Heart left ventricle (tissue), 13 donors: ENCODE measurements around the gene GNB1L.

Source experiments
- CTCF ChIP-seq, 12 donors: fragments of 200-600 bp; sonication (generic) in 4 of 12; IDR thresholded peaks; one replicate each; pipeline versions ENCODE4 v1.5.0 to v1.8.0; 2018 to 2022; ENCODE audit warnings: antibody characterized with exemption in 12 of 12, mild to moderate bottlenecking in 5 of 12
- POLR2A ChIP-seq, 2 donors: fragments of 450-650 bp; IDR thresholded peaks; one replicate each; pipeline ENCODE4 v1.6.1; 2017; ENCODE audit warnings: antibody characterized with exemption in 2 of 2, mild to moderate bottlenecking in 2 of 2, moderate library complexity in 2 of 2
- donor health status: ischemic (EF 13 %, LVEDD 7.1; RV severe dilation, severe dysfunction).
- donor health status: DM: no; HTN: yes; CAD: no.
- donor health status: DM: no; HTN: no; CAD: no.
- donor health status: ischemic (EF 25% LVEDD 6.9; RV normal size, moderate dysfunction).
- donor health status: ischemic (EF 25% LVEDD 5.7; RV mildly dilated, moderate dysfunction).
- donor health status: ischemic (EF 35%, LVEDD 5.7; RV mildly dilated, moderate dysfunction).
- donor health status: nonischemic (EF 11% LVEDD 7.7; RV severe dilation, severe dysfunction).
- donor health status: DM: yes; HTN: yes; CAD: no.
- donor health status: PGD.
- donor health status: ischemic (EF 29% LVEDD 5.4; RV normal size, mild dysfunction).
- donor health status: nonischemic (EF 23%, LVEDD 6.1; RV moderate dilation, normal function).

GRCh38 chr22:19842393-19843106 lies 12.1 kb downstream of the GNB1L start:
- TF ChIP-seq CTCF (IDR thresholded peaks at IDR 0.05), result no peak
- no peak for TF ChIP-seq POLR2A (IDR thresholded peaks at IDR 0.05)
